Tibial nerve (tissue), 4 donors: Measurements from ENCODE around the gene CYP27C1.

Source experiments
- EP300 ChIP-seq, 2 donors: sonication (generic); formaldehyde crosslinking; IDR thresholded peaks; one replicate each; pipeline ENCODE4 v1.6.1; 2017; ENCODE audit warnings: antibody characterized with exemption in 2 of 2, mild to moderate bottlenecking in 1 of 2
- POLR2A ChIP-seq, 2 donors: fragments of 450-650 bp; IDR thresholded peaks; one replicate each; pipeline ENCODE4 v1.6.1; 2017; ENCODE audit warnings: antibody characterized with exemption in 2 of 2, mild to moderate bottlenecking in 2 of 2, moderate library complexity in 2 of 2
- TF ChIP-seq, protein P1 (sequence below), 5 experiments: fragments of 200-600 bp in 3 of 5; fragments of 450-650 bp in 2 of 5; sonication (generic) in 3 of 5; IDR thresholded peaks; one replicate each; pipeline ENCODE4 v1.5.1; 2016 to 2019; ENCODE audit warnings: antibody characterized with exemption in 5 of 5, mild to moderate bottlenecking in 3 of 5, moderate library complexity in 2 of 5

DNA sequence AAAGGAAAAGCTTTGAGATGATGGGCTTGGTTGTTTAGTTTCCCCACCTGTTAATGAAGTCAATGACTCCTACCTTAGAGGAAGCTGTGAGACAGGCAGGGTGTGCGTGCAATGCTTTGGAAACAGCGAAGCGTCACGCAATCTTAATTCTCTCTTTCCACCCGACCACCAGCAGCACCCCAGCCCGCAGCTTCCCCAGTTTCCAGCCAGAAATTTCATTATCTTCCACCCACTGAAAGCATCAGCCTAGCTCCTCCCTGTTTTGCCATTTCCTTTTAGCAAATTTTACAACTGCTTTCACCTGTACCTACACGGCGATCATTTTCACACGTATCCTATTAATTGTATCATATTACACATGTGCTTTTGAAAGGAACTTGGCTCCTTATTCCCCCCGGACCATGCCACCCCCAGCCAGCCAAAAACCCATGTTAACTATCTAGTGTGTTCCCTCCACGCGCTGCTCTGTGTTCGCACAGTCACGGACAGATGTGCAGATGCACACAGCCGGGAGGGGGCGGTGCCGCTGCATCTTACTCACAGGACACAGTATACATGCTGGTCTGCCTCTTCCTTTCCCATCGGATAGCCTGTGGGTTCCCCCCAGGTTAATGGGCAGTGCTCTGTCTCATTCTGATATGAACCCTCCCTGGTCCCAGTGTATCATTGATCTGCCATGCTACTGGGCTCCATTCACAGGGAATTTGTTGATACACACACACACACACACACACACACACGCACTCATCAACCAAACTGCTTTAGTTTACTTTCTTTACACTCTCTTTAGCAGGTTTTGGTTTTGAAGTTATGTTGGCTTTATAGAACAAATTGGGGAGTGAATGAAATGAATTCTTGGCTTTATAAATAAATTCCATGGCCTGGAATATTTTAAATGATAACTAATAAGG, 22.4 kb downstream of the CYP27C1 start:
- TF ChIP-seq, protein P1, sequence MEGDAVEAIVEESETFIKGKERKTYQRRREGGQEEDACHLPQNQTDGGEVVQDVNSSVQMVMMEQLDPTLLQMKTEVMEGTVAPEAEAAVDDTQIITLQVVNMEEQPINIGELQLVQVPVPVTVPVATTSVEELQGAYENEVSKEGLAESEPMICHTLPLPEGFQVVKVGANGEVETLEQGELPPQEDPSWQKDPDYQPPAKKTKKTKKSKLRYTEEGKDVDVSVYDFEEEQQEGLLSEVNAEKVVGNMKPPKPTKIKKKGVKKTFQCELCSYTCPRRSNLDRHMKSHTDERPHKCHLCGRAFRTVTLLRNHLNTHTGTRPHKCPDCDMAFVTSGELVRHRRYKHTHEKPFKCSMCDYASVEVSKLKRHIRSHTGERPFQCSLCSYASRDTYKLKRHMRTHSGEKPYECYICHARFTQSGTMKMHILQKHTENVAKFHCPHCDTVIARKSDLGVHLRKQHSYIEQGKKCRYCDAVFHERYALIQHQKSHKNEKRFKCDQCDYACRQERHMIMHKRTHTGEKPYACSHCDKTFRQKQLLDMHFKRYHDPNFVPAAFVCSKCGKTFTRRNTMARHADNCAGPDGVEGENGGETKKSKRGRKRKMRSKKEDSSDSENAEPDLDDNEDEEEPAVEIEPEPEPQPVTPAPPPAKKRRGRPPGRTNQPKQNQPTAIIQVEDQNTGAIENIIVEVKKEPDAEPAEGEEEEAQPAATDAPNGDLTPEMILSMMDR (IDR thresholded peaks at IDR 0.05): peak; percentile 28 to 43 (median 33)
- TF ChIP-seq EP300 (IDR thresholded peaks at IDR 0.05) (no peak), POLR2A (IDR thresholded peaks at IDR 0.05) (no peak)
